Mesothelial cell of epicardium (in vitro differentiated cells): ENCODE measurements around the gene QRFP. TPM values are rescaled to one million over a fixed set of nuclear protein-coding genes. Genes with fewer than 3 reads are reported as not detected.

ENCODE experiments used
- DNase-seq, 2 experiments: peaks; one replicate each; pipeline ENCODE4 v3.0.0; 2021; ENCODE audit warnings: low spot score in 2 of 2; ENCODE audit not compliant: unreplicated experiment in 2 of 2
- H3K27ac Mint-ChIP-seq: 2 replicates; pipeline ENCODE4 v1.8.0; 2021; ENCODE audit warnings: mixed read lengths
- H3K27me3 Mint-ChIP-seq: 2 replicates; pipeline ENCODE4 v1.8.0; 2021; ENCODE audit warnings: low read depth, mixed read lengths
- H3K36me3 Mint-ChIP-seq: 2 replicates; pipeline ENCODE4 v1.8.0; 2021; ENCODE audit warnings: mixed read lengths
- H3K4me1 Mint-ChIP-seq: 2 replicates; pipeline ENCODE4 v1.8.0; 2021; ENCODE audit warnings: mixed read lengths
- H3K4me3 Mint-ChIP-seq: 2 replicates; pipeline ENCODE4 v1.8.0; 2021; ENCODE audit warnings: mild to moderate bottlenecking, moderate library complexity, mixed read lengths
- H3K9me3 Mint-ChIP-seq: 2 replicates; pipeline ENCODE4 v1.8.0; 2021; ENCODE audit warnings: mixed read lengths
- total RNA-seq: library from RNA; stranded (reverse); gene quantifications from 3 replicates; pipeline ENCODE4 v1.2.1, GENCODE V29; 2021
- TF ChIP-seq, protein P1 (sequence below): fragments of 200-600 bp; sonication (generic); IDR thresholded peaks from one replicate; pipeline ENCODE4 v1.5.0; 2021; ENCODE audit warnings: antibody characterized with exemption; ENCODE audit not compliant: unreplicated experiment

Gene QRFP
- total RNA-seq, 1 donor from 2014 or later = not detected

DNA sequence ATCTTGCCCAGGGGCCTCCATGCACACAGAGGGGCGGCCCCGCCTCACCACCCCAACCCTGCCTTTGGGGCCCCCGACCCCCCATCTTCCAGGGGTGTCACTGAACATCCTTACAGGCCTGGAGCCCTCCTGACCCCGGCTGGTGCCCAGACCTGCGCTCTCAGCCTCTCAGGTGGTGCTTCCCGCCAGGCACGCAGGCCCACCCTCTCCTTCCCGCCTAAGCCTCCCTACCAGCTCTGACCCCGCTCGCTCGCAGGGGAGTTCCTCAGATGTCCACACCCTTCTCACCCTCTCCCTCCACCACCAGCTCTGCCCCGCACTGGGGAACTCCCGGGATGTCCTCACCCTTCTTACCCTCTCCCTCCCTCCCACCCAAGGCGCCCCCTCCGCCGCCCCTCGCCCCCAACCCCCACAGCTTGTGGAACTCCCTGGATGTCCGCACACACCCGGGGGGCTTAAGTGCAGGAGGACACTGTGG is 12.3 kb upstream of the QRFP start:
- Mint-ChIP-seq H3K27me3 (no peaks in the 10 kb centered on the region), H3K9me3 (no peaks in the 10 kb centered on the region), H3K27ac (no peak overlapping the region), H3K36me3 (no peaks in the 10 kb centered on the region), H3K4me3 (no peak overlapping the region), H3K4me1 (peaks cover 8% of the 10 kb centered on the region)
- no peak for DNase-seq
- TF ChIP-seq, protein P1, sequence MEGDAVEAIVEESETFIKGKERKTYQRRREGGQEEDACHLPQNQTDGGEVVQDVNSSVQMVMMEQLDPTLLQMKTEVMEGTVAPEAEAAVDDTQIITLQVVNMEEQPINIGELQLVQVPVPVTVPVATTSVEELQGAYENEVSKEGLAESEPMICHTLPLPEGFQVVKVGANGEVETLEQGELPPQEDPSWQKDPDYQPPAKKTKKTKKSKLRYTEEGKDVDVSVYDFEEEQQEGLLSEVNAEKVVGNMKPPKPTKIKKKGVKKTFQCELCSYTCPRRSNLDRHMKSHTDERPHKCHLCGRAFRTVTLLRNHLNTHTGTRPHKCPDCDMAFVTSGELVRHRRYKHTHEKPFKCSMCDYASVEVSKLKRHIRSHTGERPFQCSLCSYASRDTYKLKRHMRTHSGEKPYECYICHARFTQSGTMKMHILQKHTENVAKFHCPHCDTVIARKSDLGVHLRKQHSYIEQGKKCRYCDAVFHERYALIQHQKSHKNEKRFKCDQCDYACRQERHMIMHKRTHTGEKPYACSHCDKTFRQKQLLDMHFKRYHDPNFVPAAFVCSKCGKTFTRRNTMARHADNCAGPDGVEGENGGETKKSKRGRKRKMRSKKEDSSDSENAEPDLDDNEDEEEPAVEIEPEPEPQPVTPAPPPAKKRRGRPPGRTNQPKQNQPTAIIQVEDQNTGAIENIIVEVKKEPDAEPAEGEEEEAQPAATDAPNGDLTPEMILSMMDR = no peak

DNA sequence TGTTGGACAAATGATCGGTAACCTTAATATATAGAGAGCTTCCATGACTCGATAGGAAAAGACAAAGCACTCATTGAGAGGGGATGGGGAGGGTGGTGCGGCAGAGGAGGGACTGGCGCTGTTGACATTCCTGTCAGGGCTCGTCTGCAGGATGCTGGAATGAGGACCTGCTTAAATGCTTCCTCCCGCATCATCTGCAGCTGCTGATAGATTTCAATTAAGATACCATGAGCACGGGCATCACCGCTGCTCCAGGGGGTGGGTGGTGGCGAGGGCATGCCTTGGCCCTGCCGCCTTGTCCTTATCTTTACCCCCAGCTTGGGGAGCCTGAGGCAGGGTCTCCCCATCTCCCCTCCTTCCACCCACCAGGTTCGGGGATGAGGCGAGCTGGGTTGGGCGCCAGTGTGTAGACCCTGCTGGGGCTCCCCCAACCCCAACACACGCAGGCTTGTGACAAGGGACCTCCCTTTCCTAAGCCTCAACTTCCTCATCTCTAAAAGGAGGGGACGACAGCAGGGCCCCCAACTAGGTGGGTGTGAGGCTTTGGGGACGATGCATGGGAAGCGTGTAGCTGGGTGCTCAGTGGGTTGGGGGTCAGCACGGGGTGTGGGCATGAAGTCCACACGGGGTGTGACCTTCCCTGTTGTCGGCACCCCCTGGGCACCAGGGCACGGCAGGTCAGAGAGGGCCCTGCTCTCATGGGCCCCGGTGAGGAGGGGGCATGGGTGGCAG is 11.7 kb upstream of the QRFP start:
- H3K27me3 Mint-ChIP-seq = no peaks in the 10 kb centered on the region
- TF ChIP-seq, protein P1 = no peak
- H3K4me1 Mint-ChIP-seq = peaks cover 8% of the 10 kb centered on the region
- no peaks in the 10 kb centered on the region for H3K9me3 Mint-ChIP-seq
- H3K36me3 Mint-ChIP-seq = no peaks in the 10 kb centered on the region
- H3K27ac Mint-ChIP-seq = no peak overlapping the region
- no peak for DNase-seq
- no peak overlapping the region for H3K4me3 Mint-ChIP-seq

DNA sequence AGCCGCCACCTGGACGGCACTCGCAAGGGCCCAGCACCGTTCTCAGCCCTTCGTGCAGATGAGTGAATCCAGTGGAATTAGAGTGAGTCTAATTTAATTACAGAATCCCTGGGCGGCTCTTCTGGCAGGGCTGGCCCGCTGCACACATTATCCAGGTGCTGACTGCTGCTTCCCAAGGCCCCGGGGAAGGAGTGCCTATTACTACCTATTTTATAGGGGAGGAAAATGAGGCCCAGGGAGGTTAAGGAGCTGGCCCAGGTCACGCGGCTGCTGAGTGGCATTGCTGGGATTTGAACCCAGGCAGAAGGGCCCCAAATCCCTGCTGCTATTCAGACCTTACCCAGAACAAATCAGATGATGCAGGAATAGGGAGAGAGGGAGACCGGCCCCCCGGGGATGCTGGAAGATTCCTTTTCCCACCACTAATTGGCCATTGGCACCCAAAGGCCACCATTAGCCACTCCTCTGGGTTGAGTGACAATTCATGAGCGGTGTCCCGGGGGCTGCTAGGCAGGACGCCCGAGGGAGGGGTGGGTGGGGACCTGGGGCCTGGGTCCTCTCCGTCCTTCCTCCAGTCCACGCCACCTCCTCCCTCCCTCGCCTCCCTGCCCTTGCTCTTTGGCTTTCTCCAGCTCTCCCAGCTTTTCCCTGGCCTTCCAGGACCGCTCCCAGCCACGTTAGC is 10.3 kb upstream of the QRFP start:
- TF ChIP-seq, protein P1 = no peak
- no peak overlapping the region for H3K4me3 Mint-ChIP-seq
- no peaks in the 10 kb centered on the region for H3K27me3 Mint-ChIP-seq
- H3K36me3 Mint-ChIP-seq = no peaks in the 10 kb centered on the region
- H3K9me3 Mint-ChIP-seq = no peaks in the 10 kb centered on the region
- no peak for DNase-seq
- H3K4me1 Mint-ChIP-seq = peaks cover 8% of the 10 kb centered on the region
- no peak overlapping the region for H3K27ac Mint-ChIP-seq

DNA sequence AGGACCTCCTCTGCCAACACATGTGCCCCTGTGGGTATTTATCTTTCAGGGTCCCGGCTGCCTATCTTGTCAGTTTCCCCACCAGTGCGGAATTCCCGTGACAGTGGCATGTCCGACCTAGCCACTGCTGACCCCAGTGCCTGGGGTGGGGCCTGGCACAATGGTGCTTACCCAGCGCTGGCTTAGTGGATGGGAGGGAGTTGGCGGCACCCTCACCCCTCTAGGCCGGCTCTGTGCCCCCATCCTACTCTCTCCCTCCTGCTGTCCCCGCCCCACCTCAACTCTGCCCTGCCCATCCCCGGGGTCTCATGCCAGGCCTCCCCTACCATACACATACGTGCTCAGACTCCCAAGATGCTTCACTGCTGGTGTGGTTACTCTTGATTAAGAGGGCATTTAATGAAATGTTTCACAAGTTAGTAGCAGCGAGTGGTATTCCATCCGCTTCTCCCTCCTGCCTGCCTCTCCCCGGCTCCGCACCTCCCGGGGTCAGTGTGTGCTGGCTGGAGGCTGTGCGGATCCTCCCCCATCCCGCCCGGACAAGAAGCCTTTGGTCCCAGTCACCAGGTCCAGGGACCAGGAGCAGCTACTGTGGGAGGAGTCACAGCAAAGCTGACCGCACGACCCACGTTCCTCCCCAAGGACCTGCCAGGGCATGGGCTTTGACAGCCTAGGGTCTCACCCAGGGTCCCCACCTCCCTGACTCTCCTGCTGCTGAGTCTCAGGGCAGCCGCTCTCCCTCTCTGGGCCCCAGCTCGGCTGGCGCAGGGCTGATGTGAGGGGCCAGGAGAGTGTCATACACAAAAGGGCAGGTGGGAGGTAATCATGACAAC is 9.5 kb upstream of the QRFP start:
- no peak overlapping the region for H3K4me3 Mint-ChIP-seq
- H3K27me3 Mint-ChIP-seq = no peaks in the 10 kb centered on the region
- TF ChIP-seq, protein P1 = no peak
- peaks cover 8% of the 10 kb centered on the region for H3K4me1 Mint-ChIP-seq
- H3K9me3 Mint-ChIP-seq = no peaks in the 10 kb centered on the region
- no peaks in the 10 kb centered on the region for H3K36me3 Mint-ChIP-seq
- DNase-seq = no peak
- no peak overlapping the region for H3K27ac Mint-ChIP-seq

DNA sequence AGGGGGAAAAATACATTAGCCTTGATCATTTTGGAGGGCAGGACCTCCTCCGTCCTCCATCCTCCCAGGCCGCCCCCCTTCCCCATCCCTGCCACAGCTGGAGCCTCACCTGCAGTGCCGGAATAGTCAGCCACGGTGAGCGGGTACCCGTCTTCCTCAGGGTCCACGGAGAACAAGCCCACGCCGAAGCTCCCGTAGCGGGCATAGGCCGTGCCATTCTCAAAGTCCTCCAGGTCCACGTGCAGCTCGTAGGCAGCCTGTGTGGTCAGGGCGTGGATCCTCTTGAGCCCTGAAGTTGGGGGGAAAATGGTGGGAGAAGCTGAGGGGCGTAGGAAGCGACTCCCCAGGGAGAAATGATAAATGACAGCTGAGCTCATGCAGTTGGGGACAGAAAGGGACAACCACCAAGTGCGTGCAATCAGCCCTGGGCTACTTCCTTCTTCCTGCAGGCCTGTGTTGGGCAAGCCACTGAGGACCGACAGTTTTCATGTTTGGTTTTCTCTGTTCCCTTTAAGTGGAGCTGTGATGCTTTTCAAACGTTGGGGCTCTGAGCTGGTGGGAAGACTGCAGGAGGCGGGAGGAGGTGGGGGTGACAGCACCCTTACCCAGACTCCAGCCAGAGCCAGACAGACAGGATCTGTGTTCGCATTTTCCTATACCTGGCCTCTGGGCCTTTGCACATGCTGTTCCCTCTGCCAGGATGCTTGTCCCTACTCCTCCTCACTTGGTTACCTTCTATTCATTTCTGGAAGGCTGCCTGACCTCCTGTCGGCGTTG is 8.7 kb upstream of the QRFP start:
- peaks cover 3% of the 10 kb centered on the region for H3K27me3 Mint-ChIP-seq
- H3K36me3 Mint-ChIP-seq = no peaks in the 10 kb centered on the region
- TF ChIP-seq, protein P1 = no peak
- H3K27ac Mint-ChIP-seq = no peak overlapping the region
- no peak for DNase-seq
- H3K4me3 Mint-ChIP-seq = no peak overlapping the region
- H3K9me3 Mint-ChIP-seq = no peaks in the 10 kb centered on the region
- H3K4me1 Mint-ChIP-seq = peaks cover 8% of the 10 kb centered on the region
